Astrocyte of the spinal cord (primary cell): ENCODE data around the gene CAMK2B.

Source experiments
- DNase-seq: peaks from one replicate; pipeline ENCODE4 v3.0.0; 2011; ENCODE audit warnings: low read depth, low spot score
- H3K4me3 ChIP-seq: 2 replicates; pipeline ENCODE4 v1.5.1; 2011; ENCODE audit warnings: low read depth, mild to moderate bottlenecking, low read length, moderate library complexity
- CTCF ChIP-seq: IDR thresholded peaks from 2 replicates; pipeline ENCODE4 v1.5.1; 2012; ENCODE audit warnings: low read depth, mild to moderate bottlenecking, low read length, inconsistent platforms
- in situ Hi-C: cut with HindIII; loops from 2 replicates; pipeline ENCODE4 v1.10.0; 2017; ENCODE audit warnings: low sequenced_read_pairs

Gene CAMK2B

DNA sequence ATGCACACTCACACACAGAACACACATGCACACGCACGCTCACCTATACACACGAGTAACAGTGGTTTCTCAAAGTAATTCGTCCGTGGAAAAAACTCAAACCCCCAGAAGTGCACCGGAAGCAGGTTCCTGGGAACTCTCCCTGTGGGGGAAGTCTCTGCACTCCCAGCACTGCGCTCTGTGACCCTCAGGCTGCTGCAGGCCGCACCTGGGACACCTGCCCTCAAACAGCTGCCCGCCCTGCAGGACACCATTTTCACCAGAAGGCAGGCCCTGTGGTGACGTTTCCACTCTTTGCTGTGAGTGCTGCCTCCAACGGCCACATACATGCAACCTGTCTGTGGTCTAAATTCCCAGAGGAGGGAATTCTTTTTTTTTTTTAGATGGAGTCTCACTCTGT lies 103.3 kb downstream of the CAMK2B start:
- H3K4me3 ChIP-seq, result no peak overlapping the region
- DNase-seq, result no peak
- no peak for TF ChIP-seq CTCF
- in situ Hi-C loops, result no loop called here

- no peak for TF ChIP-seq CTCF
- DNase-seq, result no peak
- in situ Hi-C loops, result no loop called here
- no peak overlapping the region for H3K4me3 ChIP-seq
Measured at GRCh38 chr7:44221231-44221791, 104.1 kb downstream of the CAMK2B start.

DNA sequence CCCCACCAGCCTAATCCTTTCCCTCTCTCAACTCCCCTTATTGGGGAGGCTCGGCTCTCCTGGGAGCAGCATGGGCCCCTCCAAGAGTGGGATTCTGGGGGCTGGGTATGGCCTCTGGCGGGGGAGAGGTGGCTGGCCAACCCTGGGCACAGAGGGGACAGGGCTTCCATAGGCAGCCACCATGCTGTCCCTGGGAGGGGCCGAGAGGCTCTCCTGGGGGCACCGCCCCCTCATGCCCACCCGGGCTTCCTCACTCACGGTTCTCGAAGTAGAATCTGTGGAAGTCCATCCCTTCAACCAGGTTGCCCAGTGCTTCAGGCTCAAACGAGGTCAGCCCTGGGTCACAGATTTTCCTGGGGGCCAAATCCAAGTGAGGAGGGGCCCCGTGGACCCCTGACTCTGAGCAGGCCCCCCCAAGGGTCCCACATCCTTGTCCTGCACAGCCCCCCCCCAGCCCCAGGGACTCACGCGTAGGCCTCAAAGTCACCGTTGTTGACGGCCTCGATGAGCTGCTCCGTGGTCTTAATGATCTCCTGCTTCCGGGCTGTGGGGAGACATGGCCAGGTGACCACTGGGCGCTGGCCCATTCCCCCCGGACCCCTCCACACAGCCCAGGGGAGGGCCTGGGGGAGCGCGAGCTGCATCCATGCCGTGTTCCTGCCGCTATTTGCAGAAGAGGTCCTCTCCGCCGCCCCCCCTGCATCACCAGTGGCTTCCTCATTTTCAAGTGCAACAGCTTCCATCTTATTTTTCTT lies 104.9 kb downstream of the CAMK2B start:
- no peak for TF ChIP-seq CTCF
- no peak for DNase-seq
- in situ Hi-C loops, result no loop called here
- no peak overlapping the region for H3K4me3 ChIP-seq

DNA sequence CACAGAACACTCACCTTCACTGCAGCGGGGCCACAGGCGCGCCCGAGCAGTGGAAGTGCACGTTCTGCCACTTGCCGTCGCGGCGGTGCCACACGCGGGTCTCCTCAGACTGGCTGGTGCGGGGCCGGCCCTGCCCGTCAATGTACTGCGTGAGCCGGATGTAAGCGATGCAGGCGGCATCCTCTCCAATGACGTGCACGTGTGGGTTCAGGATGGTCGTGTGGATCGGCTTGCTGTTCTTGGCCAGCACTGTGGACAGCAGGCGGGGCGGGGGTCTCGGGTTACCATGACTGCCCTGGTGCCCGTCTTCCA lies 105.4 kb downstream of the CAMK2B start:
- in situ Hi-C loops, result no loop called here
- H3K4me3 ChIP-seq, result no peak overlapping the region
- no peak for DNase-seq
- TF ChIP-seq CTCF, result no peak

DNA sequence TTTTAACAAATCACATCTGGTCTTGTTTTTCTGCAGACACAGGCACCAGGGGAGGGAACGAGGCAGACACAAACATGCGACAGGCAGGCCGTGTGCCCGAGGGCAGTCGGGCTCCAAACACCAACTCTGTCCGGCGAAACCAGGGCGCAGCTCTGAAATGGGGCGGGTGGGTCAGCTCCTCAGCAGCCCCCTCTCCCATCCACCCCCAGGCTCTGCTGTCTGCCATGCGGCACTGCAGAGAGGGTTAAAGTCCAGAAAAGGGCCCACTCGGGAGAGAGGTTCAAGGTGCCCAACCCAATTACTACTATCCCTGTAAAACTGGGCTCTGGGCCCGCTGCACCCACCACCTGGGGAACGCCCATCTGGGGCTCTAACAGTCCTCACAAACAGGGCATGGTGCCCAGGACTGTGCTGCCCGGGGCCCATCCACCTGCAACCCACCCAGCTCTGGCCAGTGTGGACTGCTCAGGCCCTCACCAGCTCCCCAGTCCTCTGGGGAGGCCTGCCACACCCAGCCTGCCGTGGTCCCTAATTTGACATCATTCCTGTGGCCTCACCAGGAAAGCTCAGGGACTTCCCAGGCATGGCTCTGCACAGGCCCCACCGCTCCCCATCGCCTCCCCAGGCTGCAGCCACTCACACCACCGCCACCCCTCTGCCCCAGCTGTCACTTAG lies 105.9 kb downstream of the CAMK2B start:
- TF ChIP-seq CTCF, result no peak
- DNase-seq, result no peak
- in situ Hi-C loops, result no loop called here
- H3K4me3 ChIP-seq, result no peak overlapping the region

DNA sequence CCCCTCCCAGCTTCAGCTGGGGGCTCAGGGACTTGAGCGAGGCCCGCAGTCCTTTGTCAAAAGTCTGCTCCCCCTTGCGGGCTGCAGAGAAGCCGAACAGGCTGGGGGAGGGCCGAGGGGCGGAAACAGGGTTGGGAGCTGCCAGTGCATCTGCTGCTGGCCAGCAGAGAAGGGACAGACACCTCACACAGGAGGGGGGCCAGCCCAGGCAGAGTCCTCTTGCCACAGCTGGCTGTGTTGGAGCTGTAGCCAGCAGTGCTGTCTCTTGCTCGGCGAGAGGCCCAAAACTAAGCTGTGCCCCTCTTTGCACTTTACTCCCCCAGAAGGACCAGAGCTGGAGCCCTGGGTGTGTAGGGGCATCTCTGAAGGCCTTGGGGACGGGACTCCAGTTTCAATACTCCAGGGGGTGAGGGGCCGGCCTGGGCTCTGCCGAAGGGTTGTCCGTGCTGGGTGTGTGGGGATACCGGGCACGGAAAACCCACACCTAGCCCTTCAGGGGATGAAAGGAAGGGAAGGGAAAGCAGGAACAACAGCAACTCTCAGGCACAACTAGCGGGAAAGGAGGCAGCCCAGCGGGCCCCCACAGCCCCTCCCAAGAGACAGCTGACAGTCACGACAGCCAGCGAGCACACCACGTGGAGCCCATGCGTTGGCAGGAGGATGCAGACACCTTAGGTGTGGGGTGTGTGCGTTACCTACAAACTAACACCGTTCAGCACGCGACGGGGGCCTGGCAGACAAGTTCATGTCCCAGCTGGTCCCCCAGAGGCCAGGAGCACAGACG lies 106.8 kb downstream of the CAMK2B start:
- no peak overlapping the region for H3K4me3 ChIP-seq
- no peak for TF ChIP-seq CTCF
- in situ Hi-C loops, result no loop called here
- DNase-seq, result no peak
